Measurements from ENCODE around the gene NECTIN2. TPM values are rescaled to one million over a fixed set of nuclear protein-coding genes. Genes with fewer than 3 reads are reported as not detected.

Gene NECTIN2
- total and polyA plus RNA-seq, 8 donors: 66.9 to 145 (median 81.7) TPM

GRCh38 chr19:44865196-44865767 lies 19.2 kb downstream of the NECTIN2 start:
- Histone ChIP-seq H3K4me3 (no peak overlapping the region), H3K27ac (no peak overlapping the region), H3K36me3 (peaks cover 0 to 47% of the 10 kb centered on the region in 2 donors), H3K27me3 (no peaks in the 10 kb centered on the region), H3K4me1 (peaks cover 7 to 24% of the 10 kb centered on the region in 2 donors), H3K9me3 (no peaks in the 10 kb centered on the region)
- intact Hi-C loops (cut with DNase I): no loop called here
- TF ChIP-seq, protein P1, sequence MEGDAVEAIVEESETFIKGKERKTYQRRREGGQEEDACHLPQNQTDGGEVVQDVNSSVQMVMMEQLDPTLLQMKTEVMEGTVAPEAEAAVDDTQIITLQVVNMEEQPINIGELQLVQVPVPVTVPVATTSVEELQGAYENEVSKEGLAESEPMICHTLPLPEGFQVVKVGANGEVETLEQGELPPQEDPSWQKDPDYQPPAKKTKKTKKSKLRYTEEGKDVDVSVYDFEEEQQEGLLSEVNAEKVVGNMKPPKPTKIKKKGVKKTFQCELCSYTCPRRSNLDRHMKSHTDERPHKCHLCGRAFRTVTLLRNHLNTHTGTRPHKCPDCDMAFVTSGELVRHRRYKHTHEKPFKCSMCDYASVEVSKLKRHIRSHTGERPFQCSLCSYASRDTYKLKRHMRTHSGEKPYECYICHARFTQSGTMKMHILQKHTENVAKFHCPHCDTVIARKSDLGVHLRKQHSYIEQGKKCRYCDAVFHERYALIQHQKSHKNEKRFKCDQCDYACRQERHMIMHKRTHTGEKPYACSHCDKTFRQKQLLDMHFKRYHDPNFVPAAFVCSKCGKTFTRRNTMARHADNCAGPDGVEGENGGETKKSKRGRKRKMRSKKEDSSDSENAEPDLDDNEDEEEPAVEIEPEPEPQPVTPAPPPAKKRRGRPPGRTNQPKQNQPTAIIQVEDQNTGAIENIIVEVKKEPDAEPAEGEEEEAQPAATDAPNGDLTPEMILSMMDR (IDR thresholded peaks at IDR 0.05): no peak
- DNase-seq (no peak), ATAC-seq (no peak)

DNA sequence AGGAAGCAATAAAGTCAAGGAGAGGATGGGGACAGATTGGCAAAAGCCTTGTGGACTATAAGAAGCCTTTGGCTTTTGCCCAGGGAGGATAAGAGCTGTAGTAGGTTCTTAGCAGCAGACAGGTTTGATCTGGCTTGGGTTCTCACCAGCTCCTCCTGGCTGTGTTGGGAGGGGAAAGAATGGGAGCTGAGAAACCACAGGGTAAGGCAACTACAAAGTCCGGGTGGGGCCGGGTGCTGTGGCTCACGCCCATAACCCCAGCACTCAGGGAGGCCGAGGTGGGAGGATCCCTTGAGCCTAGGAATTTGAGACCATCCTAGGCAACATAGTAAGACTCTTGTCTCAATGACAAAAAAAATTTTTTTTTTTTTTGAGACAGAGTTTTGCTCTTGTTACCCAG lies 20.6 kb downstream of the NECTIN2 start:
- peak; percentile 64 for ATAC-seq
- Histone ChIP-seq H3K4me1 (peaks cover 7 to 32% of the 10 kb centered on the region in 2 donors), H3K27ac (no peak overlapping the region), H3K4me3 (no peak overlapping the region), H3K9me3 (no peaks in the 10 kb centered on the region), H3K36me3 (peaks cover 0 to 47% of the 10 kb centered on the region in 2 donors), H3K27me3 (no peaks in the 10 kb centered on the region)
- intact Hi-C loops (cut with DNase I): no loop called here
- TF ChIP-seq, protein P1 (IDR thresholded peaks at IDR 0.05): no peak
- DNase-seq: no peak

- no peak overlapping the region for H3K4me3 ChIP-seq
- ATAC-seq (no peak), DNase-seq (no peak)
- H3K9me3 ChIP-seq: no peaks in the 10 kb centered on the region
- H3K36me3 ChIP-seq: peaks cover 0 to 56% of the 10 kb centered on the region in 2 donors
- TF ChIP-seq, protein P1 (IDR thresholded peaks at IDR 0.05): no peak
- intact Hi-C loops (cut with DNase I): no loop called here
- peaks cover 7 to 32% of the 10 kb centered on the region in 2 donors for H3K4me1 ChIP-seq
- H3K27me3 ChIP-seq: no peaks in the 10 kb centered on the region
- H3K27ac ChIP-seq: no peak overlapping the region
Observed at GRCh38 chr19:44867578-44867977, 21.5 kb downstream of the NECTIN2 start.

- intact Hi-C loops (cut with DNase I): no loop called here
- H3K4me1 ChIP-seq: peaks cover 7 to 32% of the 10 kb centered on the region in 2 donors
- ATAC-seq: peak; percentile 42
- H3K9me3 ChIP-seq: no peaks in the 10 kb centered on the region
- H3K36me3 ChIP-seq: peaks cover 0 to 76% of the 10 kb centered on the region in 2 donors
- H3K27ac ChIP-seq: peak overlapping the region in 1 of 2 donors; percentile 73
- TF ChIP-seq, protein P1 (IDR thresholded peaks at IDR 0.05): no peak
- DNase-seq: peak in 1 of 4 donors; percentile 76
- no peak overlapping the region for H3K4me3 ChIP-seq
- no peaks in the 10 kb centered on the region for H3K27me3 ChIP-seq
Observed at GRCh38 chr19:44869733-44870470, 23.8 kb downstream of the NECTIN2 start.

- TF ChIP-seq, protein P1 (IDR thresholded peaks at IDR 0.05): no peak
- peaks cover 0 to 77% of the 10 kb centered on the region in 2 donors for H3K36me3 ChIP-seq
Observed at GRCh38 chr19:44871809-44872208, 25.7 kb downstream of the NECTIN2 start.

More at GRCh38 chr19:44871809-44872208, 25.7 kb downstream of the NECTIN2 start:
- DNase-seq: no peak
- Histone ChIP-seq H3K27ac (no peak overlapping the region), H3K9me3 (no peaks in the 10 kb centered on the region), H3K27me3 (no peaks in the 10 kb centered on the region), H3K4me3 (no peak overlapping the region), H3K4me1 (peaks cover 3 to 26% of the 10 kb centered on the region in 2 donors)
- intact Hi-C loops (cut with DNase I): no loop called here
- ATAC-seq: no peak
